PC-3 (cell line): ENCODE data around the gene MYL10.

Experiments
- CTCF ChIP-seq: fragments of 300-600 bp; sonication (generic); conservative IDR thresholded peaks from 2 replicates; pipeline ENCODE4 v1.5.1; 2017; ENCODE audit warnings: antibody characterized with exemption, low read depth, mild to moderate bottlenecking, low read length
- EZH2 ChIP-seq: fragments of 300-600 bp; sonication (generic); IDR thresholded peaks from one replicate; pipeline ENCODE4 v1.6.1; 2017; ENCODE audit warnings: antibody characterized with exemption, mild to moderate bottlenecking, low read length; ENCODE audit not compliant: unreplicated experiment
- EZH2phosphoT487 ChIP-seq: fragments of 300-600 bp; sonication (generic); IDR thresholded peaks from 2 replicates; pipeline ENCODE4 v1.6.1; 2018; ENCODE audit warnings: mild to moderate bottlenecking, antibody characterized with exemption, low read length, borderline replicate concordance

DNA sequence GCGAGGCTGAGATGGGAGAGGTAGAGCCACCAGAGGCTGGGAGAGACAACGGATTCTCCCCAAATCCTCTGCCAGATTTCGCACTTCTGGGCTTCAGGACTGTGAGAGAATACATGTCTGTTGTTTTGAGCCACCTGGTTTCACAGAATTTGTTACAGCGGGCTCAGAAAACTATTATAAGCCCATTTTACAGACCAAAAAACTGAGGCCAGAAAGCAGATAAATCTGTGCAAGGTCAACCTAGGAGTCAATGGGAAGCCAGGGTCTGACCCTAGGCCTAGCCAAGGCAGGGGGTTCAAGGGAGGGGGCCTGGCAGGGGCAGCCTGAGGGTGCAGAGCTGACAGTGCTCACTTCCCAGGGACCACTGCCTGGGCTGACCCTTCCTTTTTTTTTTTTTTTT, 8.7 kb downstream of the MYL10 start:
- TF ChIP-seq CTCF: no peak
- no peak for TF ChIP-seq EZH2
- no peak for TF ChIP-seq EZH2phosphoT487
